Iris pigment epithelial cell (primary cell): ENCODE measurements around the gene JSRP1.
"Not testable (repeated sequence)": the region's sequence is repeated elsewhere in the genome, so short reads cannot be mapped to it uniquely, and the experiment has no call there.

ENCODE experiments used
- DNase-seq: peaks from one replicate; pipeline ENCODE4 v3.0.0-alpha.2; 2011; ENCODE audit warnings: low read depth

The JSRP1 gene

DNA sequence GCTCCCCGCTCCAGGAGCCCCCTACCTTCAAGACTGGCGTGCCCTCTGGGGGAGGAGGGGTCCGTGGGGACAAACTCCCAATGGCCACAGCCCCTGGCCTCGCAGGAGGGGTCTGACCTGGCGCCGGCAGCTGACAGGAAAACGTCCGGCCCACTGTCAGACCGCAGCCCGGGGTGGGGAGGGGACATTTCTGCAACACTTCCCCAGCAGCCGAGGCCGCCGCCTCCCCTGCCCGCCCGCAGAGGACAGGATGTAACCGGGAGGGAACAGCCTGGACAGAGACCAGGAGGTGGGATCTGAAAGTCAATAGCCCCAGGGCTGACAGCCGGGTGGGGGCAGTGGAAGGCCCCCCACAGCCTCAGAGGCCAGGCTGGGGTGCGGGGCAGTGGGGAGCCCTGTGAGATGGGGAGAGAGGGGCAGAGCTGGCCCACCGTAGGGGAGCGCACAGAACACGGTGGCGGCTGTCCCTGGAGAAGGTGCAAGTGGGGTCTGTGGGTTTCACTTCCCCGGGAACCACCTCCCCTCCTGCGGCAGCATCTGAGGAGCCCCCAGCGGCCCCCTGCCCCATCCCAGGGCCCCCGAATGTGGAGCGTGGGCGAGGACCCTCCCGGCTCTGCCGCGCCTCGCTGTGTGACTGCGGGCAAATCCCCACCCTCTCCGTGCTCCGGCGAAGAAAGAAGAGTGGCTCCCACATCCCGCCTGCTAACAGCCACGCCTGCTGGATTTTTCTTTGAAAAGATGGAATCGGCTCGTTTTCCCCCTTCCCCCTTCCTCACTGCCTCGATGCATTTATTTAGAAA, 26.0 kb upstream of the JSRP1 start, which contains the start of gene PEAK3:
Gene PEAK3, minus strand, starts transcription at position 114 of the 800 bp plus-strand sequence. CDS start 1,244 bp downstream, outside the sequence.
- peak; percentile 53 for DNase-seq

DNA sequence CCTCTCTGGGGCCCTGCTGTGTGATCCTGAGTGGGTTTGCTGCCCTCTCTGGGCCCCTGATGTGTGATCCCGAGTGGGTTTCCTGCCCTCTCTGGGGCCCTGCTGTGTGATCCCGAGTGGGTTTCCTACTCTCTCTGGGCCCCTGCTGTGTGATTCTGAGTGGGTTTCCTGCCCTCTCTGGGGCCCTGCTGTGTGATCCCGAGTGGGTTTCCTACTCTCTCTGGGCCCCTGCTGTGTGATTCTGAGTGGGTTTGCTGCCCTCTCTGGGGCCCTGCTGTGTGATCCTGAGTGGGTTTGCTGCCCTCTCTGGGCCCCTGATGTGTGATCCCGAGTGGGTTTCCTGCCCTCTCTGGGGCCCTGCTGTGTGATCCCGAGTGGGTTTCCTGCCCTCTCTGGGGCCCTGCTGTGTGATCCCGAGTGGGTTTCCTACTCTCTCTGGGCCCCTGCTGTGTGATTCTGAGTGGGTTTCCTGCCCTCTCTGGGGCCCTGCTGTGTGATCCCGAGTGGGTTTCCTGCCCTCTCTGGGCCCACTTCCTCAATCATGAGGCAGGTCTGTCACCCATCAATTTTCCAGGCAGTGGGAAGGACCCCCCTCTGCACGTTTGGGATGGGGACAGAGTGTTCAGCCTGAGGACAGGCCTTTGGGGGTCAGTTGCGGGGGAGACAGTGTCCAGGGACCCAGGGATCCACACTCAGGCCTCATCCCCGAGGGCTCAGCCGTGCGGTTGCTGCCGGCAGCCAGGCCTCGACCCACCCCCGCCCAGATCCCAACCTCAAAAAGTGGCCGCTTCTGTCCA, 25.2 kb upstream of the JSRP1 start:
- DNase-seq, result not testable (repeated sequence)

DNA sequence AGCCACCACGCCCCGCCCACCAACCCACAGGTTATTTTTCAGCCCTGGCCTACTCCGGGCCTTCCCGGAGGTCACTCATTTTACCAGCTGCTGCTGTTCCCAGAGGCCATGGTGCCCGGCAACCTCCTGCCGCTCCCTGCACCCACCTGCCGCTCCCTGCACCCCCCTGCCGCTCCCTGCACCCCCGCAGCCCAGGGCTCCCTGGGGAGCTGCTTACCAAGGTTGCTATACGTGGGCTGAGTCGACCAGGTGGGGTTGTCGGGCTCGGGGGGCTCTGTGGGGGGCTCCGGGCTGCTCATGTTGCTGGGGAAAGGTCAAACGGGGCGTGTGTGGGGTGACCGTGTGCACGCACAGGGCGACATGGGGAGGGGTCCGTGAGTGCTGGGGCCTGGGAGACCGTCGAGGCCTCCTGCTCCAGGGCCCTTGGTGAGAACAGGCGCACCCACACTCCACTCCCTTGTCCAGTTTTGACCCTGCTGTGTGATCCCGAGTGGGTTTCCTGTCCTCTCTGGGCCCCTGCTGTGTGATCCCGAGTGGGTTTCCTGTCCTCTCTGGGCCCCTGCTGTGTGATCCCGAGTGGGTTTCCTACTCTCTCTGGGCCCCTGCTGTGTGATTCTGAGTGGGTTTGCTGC, 24.5 kb upstream of the JSRP1 start:
- DNase-seq, result no peak

DNA sequence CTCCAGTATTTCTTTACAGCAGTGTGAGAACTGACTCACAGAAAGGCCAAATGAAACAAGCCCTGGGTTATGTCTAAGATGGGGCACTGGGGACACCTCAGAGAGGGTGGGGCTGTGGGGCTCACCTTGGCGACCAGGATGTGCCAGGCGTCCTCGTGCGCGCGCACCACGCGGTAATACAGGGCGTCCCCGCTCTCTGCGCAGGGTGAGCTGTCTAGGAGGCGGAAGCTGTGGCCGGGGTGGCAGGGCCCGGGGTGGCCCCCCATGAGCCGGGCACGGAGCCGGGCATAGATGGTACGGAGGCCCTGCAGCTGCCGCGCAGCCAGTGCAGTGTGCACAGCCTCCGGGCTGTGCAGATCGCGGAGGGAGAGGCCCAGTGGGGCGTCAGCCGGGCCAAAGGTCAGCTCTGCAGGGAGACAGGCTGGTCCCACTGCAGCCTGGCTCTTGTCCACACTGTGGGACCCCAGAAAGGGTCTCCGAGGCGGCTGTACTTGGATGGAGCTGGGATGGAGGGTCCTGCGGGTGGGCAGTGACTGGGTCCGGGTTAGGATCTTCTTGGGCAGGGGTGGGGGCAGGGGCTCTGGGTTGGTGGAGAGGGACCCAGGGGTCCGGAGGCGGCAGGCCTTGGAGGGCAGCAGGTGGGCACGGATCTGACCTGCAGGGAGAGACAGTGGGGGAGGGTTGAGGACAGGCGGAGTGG, 22.4 kb upstream of the JSRP1 start:
- no peak for DNase-seq

DNA sequence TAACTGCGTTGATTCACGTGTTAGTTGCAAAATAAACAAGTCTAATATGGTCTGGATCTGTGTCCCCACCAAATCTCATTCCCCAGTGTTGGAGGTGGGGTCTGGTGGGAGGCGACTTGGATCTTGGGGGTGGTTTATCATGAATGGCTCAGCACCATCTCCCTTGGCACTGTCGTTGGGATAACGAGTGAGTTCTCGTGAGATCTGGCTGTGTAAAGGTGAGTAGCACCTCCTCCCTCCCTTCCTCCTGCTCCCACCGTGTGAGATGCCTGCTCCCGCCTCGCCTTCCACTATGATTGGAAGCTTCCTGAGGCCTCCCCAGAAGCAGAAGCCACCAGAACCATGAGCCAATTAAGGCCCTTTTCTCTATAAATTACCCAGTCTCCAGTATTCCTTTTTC, 20.9 kb upstream of the JSRP1 start:
- DNase-seq, result no peak

DNA sequence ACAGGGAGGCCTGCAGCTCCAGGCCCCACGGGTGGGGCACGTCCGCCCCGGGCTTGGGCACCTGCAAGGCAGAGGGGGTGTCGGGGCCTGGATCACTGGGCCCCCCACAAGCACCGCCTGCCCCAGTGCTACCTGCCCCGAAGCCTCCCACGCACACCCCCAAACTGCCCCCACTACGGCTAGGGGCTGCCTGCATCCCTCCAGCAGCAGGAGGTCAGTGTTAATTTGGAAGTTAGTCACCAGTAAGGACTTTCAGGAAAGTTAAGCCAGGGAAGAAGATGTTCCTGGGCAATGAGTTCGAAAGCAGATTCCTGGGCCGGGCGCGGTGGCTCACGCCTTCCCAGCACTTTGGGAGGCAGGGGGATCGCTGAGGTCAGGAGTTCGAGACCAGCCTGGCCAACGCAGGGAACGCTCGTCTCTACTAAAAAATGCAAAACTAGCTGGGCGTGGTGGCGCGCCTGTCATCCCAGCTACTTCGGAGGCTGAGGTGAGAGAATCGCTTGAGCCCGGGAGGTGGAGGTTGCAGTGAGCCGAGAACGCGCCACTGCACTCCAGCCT, 20.3 kb upstream of the JSRP1 start:
- no peak for DNase-seq

DNA sequence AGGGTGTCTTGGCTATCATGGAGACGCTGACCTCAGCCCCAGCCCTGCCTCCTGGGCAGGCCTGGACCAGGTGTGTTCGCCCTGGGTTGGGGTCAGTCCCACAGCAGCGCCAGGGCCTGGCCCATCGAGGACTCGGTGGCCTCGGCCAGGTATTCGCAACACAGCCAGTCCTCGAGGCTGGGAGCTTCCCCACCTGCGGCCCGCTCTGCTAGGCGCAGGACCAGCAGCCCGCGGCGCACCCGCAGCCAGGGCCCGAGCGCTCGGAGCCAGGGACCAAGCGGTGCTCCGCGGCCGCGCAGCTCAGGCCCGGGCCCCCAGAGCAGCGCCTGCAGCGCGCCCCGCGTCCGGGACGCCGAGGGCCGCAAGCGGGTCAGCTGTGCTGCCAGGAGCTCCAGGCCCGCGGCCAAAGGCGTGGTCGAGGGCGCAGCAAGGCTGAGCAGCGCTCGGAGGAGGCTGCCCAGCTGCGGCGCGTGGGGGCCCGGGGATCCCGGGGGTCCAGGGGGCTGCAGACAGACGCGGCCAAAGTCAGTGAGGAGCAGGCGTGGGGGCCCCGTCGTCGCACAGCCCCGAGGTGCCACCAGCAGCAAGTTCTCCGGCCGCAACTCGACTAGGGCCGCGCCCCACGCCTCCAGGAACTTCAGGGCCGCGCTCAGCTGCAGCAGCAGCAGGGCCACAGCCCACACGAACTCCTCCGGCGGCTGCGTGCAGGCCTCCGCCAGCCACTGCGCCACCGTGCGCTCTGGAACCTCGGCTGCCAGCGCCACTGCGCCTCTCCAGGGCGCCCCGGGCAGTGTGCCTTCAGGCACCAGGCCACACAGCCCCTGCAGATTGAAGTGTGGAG, 19.6 kb upstream of the JSRP1 start:
- DNase-seq, result no peak

DNA sequence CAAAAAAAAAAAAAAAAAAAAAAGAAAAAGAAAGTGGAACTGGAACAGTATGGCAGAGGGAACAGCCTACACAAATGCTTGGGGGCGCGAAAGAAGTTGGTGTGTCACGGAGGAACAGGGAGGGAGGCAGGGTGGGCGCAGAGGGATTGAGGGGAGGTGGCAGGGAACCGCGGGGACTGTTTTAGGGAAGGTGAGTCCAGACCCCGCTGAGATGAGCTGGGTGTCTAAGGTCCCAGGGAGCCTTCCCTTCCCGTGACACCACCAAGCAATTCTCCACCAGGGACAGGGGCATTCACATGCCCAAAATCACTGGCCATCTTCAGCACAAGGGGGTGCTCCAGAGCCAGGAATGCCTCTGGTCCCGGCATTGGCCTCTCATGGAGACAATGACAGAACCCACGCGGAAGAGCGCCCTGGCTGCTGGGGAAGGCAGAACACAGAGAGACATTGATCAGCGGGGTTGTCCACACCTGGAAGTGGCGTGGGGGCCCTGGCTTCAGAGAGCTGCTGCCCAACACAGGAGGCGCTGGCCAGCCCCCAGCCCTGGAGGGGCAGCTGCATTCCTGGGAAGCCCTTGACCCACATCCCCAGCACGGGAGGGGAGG, 18.8 kb upstream of the JSRP1 start:
- peak; percentile 59 for DNase-seq

DNA sequence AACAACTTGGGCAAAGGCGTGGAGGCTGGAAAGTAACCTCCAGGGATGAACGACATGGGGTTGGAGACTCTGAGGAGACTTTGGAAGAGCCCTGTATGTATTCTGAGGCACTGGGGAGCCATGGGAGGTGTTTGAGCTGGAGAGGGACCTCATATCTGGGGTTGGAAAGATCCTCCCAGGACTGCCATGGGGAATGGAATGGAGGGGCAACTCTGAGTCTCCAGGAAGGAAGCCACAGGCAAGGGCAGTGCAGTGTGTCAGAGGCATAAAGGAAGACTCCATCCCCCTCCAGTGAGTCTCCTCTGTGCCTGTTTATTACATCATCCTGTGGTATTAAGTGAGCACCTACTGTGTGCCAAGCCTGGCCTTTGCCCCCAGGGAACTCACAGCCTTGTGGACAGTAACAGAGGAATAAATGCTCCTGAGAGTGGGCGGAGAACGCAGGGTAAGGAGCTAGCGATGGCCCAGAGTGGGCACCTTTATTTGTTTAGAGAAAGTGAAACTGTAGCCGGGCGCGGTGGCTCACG, 18.0 kb upstream of the JSRP1 start:
- DNase-seq, result no peak

DNA sequence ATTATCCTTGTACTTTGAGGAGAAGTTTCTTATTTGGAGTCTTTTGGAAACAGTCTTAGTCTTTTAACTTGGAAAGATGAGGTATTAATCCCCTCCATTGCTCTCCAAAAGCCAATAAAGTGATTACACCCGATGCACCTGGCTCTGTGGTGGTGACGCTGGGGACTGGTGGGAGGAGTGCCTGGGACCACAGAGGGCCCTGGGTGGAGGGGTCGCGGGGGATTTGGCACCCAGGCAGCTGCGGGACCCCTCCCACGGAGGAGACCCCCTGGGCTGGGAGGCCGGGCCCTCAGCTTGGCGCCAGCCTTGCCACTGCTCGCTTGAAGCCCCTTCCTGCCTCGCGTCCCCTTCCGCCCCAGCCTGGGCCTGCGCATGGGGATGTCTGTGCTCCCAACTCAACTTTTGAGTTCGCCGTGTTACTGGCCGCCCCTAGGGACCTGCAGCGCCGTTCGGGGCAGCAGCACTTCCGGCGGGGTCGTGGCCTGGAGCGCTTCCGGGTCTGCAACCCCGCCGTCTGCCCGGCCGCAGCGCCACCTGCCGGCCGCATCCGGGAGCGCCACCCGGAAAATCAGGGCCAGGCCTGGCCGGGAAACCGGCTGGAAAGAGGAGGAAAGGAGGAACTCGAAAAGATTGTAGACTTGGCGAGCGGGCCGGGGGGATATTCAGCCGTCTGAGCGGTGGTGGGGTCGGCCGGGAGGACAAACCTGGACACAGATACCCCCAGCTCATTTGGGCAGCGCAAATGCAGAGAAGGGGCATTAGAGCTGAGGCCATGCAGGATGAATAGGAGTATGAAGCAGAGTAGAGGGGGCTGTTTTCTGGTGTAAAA, 17.4 kb upstream of the JSRP1 start:
- peak; percentile 49 for DNase-seq

DNA sequence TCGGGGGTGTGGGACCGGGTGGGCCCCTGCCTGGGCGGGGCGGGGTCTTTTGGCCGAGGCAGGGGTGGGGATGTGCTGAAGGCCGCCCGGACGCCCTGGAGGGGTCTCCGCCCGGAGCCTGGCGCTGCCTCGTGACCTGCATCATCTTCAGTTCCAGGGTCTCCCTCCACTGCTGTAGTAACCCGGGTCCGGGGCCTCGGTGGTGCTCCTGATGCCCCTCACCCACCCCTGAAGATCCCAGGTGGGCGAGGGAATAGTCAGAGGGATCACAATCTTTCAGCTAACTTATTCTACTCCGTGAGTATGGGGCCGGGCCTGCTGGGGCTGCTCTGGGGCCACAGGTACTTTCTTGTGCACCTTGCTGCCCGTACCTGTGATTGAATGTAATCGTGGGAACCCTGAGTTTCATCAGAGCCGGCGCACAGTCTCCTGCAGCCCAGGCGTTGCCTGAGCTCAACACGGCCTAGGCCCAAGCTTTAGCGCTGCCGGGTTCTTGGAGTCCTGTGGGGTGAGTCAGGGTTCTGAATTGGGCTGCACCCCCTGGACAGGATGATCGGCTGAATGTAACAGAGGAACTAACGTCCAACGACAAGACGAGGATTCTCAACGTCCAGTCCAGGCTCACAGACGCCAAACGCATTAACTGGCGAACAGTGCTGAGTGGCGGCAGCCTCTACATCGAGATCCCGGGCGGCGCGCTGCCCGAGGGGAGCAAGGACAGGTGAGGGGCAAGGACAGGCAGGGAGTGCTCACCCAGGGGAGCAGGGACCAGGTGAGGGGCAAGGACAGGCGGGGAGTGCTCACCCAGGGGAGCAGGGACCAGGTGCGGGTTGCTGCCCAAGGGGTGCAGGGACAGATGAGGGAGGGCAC, 15.3 kb upstream of the JSRP1 start:
- DNase-seq, result peak; percentile 93

DNA sequence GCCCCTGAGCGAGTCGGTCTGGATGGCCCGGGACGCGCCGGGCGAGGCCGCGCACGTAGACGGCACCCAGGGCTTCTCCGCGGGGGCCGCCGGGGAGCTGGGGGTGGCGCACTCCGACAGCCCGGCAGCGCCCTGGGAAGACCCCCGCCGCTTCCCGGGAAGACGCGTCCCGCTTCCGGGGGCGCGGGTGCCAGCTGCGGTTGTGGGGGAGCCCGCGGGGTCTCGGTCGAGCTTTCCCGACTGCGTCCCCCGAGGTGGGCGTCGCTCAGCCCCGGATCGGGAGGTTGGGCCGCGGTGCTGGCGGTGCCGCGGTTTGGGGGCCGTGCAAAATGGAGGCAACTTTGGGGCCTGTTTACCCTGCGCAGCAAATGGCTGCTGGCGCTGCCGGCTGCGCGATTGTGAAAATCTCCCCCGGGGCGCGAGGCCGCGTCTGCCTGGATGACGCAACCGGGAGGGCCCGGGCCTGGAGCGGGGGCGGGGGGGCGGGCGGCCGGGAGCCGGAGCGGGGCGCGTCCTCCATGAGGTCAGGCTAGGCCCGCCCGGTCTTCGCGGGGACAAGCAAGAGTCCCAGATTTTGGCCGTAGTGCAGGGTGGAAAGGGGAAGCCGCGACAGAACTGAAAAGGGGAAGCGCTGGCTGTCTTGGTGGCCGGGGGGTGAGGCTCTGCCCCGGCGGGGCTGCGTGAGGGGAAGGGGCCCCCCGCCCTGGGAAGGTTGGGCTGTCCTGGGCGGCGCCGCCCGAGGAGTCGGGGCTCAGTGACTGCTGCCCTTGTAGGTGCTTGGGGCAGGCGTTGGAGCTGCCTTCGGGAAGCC, 14.4 kb upstream of the JSRP1 start:
- DNase-seq, result peak; percentile 89

DNA sequence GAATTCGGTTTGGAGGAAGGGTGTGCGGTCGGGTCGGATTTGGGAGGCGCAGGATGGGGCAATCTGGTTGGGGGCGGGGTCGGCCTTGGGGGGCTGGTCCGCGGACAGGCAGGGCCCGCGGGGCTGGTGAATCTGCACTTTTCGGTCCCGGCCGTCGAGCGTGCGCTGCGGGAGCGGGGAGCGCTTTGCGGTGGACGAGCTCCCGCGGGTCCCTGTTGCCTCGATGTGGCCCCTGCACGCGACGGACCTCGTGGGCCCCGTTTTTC, 13.9 kb upstream of the JSRP1 start:
- no peak for DNase-seq

DNA sequence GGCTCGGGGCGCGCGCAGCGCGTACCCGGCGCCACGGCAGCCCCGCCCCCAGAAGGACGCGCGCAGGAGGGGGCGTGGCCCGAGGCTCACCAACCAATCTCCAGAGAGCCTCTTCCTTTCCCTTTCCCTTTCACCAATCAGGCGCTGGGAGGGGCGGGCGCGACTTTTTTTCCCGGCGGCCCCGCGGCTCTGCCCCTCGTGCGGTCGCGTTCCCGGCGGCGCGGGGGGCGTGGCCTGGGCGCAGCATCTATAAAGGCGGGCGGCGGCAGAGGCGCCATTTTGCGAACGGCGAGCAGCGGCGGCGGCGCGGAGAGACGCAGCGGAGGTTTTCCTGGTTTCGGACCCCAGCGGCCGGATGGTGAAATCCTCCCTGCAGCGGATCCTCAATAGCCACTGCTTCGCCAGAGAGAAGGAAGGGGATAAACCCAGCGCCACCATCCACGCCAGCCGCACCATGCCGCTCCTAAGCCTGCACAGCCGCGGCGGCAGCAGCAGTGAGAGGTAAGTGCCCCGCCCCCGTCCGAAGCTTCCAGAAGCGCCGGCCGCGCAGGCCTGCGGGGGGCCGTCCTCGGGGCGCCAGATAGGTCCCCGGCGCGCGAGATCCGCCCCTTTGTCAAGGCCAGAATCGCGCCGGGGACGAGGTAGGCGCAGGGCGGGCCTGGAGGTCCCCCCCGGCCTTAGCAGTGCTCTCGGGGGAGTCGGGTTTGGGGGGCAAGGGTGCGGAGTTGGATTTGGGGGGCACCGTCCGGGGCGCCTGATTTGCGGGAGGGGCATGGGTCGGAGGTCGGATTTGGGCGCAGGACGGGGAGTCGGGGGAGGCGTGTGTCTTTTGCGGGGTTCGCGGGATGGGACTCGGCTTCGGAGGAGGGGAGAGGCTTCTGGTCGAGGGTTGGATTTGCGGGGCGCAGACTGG, 13.3 kb upstream of the JSRP1 start:
- peak; percentile 95 for DNase-seq

DNA sequence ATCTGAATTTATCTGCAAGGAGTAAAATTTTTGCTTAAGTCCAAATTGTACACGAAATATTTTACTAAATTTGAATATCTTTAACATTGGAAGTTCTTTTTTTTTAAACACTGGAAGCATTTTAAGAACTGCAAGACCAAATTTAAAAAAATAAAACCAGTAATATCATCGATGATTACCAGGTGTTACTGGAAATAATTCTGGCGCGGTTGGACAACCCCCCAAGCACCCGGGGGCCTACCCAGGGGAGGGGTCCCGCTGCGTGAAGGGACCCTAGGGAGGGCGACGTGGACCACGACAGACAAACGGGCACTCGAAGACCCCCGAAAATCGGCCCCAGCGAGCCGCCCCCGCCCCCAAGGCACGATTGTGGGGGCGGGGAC, 12.6 kb upstream of the JSRP1 start:
- no peak for DNase-seq

DNA sequence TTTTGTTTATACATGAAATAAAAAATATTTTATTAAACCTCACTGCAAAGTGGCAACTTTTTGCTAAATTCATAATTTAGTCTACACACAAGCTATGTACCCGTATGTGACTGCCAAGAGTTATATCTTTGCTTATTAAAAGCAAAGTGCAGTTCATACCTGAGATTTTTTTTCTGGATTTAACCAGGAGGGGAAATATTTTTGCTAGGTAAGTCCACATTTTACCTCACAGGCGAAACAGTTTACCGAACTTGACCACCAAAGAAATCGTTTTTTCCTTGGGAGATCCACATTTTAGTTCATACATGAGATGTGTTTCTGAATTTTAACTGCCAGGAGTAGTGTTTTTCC, 12.2 kb upstream of the JSRP1 start:
- no peak for DNase-seq
